GM21619 (cell line): ENCODE results near the gene APOM.

Experiments
- ATAC-seq: cut with Tn5 transposase; IDR thresholded peaks from one replicate; pipeline ENCODE4 v1.9.1; 2021; ENCODE audit not compliant: unreplicated experiment

APOM gene

DNA sequence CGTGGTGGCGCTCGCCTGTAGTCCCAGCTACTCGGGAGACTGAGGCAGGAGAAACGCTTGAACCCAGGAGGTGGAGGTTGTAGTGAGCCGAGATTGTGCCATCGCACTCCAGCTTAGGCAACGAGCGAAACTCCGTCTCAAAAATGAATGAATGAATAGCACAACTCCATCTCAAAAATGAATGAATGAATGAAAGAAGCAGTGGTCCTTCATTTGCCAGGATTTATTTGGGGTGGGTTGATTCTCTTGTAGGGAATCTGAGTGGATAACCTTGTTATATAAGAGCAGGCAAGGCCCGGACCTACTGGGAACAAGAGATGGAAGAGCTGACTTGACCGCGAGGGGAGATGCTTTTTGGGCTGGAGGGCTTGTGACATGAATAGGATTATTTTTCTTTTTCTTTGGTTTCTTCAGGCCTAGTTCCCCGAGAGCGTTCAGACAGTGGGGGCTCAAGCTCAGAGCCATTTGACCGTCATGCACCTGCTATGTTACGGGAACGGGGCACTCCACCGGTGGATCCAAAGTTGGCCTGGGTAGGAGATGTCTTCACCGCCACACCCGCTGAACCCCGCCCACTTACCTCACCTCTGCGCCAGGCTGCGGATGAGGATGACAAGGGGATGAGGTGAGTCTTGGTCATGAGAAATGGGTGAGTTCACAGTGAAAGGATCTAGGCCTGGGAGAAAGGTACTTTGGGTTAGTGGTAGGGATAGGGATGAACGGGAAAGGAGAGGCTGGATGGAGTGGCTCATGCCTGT, 25.3 kb upstream of the APOM start:
- ATAC-seq = no peak

DNA sequence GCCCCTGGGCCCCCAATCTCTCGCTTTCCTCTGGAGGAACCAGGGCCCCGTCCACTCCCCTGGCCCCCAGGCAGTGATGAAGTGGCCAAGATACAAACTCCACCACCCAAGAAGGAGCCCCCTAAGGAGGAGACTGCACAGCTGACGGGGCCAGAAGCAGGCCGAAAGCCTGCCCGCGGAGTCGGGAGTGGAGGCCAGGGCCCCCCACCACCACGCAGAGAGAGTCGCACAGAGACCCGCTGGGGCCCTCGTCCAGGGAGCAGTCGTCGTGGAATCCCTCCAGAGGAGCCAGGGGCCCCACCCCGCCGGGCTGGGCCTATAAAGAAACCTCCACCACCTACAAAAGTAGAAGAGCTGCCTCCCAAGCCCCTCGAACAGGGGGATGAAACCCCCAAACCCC, 24.5 kb upstream of the APOM start:
- ATAC-seq = no peak

DNA sequence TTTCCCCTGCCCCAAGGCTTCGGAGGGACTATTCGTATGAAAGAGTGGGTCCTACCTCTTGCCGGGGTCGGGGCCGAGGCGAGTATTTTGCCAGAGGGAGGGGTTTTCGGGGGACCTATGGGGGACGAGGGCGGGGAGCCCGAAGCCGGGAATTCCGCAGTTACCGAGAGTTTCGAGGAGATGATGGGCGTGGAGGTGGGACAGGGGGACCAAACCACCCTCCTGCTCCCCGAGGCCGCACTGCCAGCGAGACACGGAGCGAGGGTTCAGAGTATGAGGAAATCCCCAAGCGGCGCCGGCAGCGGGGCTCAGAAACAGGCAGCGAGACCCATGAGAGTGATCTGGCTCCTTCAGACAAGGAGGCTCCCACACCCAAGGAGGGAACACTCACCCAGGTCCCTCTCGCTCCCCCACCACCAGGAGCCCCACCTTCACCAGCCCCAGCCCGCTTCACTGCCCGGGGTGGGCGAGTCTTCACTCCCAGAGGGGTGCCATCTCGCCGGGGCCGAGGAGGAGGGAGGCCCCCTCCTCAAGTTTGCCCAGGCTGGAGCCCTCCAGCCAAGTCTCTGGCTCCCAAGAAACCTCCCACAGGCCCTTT, 23.9 kb upstream of the APOM start:
- no peak for ATAC-seq

DNA sequence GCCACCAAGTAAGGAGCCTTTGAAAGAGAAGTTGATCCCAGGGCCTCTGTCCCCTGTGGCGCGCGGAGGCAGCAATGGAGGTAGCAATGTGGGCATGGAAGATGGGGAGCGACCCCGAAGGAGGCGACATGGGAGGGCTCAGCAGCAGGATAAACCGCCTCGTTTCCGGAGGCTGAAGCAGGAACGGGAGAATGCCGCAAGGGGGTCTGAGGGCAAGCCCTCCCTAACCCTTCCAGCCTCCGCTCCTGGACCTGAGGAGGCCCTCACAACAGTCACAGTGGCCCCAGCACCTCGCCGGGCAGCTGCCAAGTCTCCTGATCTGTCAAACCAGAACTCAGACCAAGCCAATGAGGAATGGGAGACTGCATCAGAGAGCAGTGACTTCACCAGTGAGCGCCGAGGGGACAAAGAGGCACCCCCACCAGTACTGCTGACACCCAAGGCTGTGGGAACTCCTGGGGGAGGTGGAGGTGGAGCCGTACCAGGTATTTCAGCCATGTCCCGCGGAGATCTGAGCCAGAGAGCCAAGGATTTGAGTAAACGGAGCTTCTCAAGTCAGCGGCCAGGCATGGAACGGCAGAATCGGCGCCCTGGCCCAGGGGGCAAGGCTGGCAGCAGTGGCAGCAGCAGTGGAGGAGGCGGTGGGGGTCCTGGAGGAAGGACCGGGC, 23.3 kb upstream of the APOM start:
- no peak for ATAC-seq

DNA sequence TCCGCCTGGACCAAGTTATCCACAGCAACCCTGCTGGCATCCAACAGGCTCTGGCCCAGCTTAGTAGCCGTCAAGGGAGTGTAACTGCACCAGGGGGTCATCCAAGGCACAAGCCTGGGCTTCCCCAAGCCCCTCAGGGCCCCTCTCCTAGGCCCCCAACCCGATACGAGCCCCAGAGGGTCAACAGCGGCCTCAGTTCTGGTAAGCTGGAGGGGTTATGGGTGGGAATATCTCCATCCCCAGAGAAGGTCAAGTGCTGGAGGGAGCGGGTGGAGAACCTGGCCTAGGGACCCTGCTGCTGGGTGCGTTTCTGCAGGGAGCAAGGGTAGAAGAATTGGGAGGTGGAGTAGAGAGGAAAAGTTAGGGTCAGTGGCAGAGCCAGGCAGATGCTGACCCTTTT, 22.2 kb upstream of the APOM start:
- ATAC-seq = no peak

DNA sequence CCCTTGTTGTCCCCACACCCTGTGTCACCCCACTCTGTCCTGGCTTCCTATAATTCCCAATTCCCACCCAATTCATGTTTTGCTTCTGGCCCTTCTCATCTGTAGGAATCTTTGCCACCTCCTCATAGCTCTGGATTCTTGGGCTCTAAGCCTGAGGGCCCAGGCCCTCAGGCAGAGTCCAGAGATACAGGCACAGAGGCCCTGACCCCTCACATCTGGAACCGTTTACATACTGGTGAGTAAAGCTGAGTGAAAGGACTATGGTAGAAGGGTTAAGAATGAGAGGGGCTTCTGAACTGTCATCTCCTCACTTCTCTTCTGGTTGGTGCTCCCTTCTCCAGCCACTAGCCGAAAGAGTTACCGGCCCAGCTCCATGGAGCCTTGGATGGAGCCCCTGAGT, 21.6 kb upstream of the APOM start:
- no peak for ATAC-seq

DNA sequence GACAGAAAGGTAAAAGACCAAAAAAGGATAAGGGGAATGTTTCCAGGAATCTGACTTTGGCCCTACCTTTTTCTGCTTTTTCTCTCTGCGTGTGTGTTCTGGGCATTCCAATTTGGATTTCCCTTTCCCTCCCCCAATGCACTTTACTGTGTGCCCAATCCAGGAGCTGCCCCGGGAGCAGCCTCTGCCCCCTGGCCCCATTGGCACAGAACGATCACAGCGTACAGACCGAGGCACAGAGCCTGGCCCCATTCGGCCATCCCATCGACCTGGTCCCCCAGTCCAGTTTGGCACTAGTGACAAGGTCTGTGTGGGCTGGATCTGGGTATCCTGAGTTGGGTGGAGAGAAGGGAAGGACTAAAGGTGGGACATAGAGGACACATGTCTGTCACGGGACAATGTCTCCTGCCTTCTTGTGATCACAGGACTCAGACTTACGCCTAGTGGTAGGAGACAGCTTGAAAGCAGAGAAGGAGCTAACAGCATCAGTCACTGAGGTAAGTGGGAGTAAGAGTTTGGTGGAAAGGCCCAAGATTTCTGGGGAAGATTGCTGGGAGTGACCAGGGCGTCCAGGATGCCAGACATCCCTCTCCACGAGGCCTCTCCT, 20.6 kb upstream of the APOM start:
- no peak for ATAC-seq

DNA sequence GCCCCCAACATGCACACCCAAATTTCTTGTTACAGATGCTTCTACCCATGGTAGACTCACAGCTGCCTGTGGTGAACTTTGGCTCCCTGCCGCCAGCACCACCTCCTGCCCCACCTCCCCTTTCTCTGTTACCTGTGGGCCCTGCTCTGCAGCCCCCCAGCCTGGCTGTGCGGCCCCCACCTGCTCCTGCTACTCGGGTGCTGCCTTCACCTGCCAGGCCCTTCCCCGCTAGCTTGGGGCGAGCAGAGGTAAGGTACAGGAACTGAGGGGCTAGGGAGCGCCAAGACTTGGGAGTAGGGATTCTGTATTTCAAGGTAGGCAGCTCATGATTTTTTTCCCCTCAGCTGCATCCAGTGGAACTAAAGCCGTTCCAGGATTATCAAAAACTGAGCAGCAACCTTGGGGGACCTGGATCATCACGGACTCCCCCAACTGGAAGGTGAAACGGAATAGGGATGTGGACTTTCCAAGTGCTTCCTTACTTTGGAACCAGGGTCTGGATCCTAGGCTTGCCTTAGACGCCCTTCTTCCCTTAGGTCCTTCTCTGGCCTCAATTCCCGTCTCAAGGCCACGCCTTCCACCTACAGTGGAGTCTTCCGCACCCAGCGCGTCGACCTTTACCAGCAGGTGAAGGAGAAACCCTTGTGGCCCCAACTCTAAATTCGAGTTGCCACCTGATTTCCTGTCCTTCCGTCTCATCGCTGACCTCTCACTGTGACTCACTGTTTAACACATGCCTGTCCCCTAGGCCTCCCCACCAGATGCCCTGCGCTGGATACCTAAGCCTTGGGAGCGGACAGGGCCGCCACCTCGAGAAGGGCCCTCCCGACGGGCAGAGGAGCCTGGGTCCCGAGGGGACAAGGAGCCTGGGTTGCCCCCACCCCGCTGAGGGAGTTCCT, 18.7 kb upstream of the APOM start:
- no peak for ATAC-seq

DNA sequence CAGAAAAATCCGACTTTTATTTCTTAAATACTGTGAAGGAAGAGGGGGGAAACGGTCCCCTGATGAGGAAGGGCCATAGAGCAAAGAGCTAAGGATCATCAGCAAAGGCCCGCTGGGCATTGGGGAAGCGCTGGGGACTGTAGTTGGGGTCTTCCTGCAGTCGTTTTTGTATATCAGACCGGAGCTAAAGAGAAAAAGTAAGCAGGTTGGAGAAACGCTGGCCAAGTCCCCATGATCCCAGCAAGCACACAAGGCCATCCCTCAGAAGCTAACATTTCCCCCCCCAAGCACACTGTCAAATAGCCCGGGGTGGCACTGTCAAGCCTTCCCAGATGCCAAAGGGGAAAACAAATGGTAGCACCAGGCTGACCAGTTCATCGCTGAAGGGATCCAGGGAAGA, 16.7 kb upstream of the APOM start:
- no peak for ATAC-seq

DNA sequence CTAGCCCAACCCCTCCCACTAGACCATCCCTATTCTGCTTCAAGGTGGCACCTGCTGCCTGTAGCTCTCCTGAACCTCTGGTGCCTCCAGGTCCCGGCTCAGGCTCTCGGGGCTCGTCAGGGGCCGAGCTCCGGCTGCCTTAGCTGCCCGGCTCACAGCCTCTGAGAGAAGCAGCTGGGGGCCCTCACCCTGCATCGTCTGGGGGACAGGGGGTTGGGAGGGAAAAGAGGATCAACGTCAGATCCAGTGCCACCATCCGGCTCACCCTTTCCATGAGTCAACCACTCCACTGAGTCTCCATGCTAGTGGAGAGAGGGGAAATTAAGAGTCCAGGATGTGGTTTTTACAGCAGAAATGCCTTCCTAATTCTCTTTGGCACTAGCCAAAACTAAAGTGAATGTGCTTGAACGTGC, 16.2 kb upstream of the APOM start:
- no peak for ATAC-seq

DNA sequence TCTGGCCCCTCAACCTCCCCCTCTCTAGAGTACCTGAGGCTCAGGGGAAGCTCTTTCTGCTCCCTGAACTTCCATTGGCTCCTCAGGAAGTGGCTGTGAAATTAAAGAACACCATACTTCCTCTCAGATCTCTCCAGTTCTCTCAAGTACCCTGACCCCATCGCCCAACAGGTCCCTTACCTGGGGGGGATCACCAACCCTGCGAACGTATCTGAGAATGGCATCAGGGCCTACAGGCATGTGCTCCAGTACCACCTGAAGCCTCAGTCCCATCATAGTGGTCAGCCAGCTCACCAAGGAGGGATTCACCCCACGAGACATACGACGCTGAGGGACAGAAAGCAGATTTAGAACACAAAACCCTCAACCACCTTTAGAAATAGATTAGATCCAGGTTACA, 15.1 kb upstream of the APOM start:
- no peak for ATAC-seq

DNA sequence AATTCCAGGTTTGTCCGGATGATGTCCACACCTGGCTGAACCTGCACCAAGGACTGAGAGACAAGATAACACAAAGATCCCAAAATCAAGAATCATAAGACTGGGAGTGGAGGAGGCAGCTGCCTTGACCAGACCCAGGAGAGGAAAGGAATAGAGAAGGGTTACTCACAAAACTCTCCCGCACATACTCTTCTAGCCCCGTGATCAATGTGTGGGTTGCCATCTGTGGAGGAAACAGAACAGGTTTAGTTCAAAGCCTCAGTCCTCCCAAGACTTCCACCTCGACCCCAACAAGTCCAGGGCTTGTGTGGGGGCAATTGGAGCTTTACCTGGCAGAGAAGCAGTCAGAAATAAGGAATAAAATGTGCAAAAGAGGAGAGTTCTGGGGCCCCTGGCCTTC, 14.3 kb upstream of the APOM start:
- no peak for ATAC-seq

DNA sequence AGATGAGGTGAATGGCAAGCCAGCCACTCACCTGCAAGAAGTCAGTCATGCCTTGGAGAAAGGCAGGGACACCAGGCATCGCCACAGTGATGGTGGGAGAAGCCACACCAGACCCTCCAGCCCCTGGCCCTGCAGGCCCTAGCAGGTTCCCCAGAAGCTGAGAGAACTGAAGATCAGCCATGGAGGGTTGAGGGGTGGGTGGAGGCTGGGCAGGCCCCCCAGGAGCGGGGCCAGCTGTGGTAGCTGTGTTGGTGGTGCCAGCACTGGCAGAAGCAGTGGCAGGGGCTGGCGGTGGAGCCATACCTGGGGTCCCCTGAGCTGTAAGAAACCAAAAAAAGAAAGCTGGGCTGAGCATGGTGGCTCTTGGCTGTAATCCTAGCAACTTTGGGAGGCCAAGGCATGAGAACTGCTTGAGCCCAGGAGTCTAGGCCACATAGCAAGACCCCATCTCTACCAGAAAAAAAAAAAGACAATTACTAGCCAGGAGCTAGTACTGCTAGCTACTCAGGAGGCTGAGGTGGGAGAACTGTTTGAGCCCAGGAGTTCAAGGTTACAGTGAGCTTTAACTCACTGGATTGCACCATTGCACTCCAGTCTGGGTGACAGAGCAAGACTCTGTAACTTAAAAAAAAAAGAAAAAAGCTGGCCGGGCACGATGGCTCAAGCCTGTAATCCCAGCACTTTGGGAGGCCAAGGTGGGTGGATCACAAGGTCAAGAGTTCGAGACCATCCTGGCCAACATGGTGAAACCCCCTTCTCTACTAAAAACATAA, 12.7 kb upstream of the APOM start:
- ATAC-seq = no peak

DNA sequence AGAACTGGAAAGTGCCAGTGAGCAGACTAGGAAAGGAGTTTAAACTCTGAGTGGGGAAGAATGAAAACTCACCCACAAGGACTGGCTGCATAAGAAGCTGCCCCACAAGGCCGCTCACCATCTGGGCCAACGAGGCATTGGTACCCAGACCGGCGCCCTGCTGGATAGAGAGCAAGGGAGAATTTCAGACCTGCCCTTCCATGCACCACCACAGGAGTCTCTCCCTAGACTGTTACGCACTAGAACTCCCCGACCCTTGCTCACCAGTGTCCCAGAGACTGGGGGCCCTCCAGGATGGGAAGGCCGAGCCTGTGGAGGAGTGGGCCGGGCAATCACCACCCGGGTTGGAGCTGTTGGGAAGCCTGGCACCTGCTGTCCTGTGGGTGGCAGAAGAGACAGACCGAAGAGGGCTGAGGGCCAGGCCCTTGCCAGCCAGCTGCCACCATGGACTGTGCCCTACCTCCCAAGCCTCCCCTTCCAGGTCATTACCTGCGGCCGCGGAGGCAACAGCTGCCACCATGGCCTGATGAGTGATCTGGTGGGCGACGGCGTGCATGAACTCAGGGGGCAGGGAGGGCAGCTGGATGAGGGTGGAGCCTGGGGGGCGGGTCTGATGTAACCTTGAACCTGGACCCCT, 11.8 kb upstream of the APOM start:
- ATAC-seq = no peak

DNA sequence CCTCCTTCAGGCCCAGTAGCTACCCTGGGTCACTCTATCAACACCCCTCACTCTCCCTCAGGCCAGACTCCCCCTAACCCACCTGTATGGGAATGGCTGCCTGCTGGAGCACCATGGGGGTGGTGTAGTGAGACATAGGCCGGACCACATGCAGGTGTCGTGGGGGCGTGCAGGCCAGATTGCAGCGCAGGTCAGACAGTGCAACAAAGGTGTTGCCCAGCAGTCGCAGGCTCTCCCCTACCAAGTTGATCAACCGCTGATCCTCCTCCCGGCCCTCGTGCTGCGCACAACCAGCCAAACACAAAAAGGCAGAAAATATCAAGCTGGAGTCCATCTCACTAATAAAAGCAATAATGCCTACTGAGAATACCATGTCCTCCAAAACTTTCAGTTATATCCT, 10.4 kb upstream of the APOM start:
- no peak for ATAC-seq

DNA sequence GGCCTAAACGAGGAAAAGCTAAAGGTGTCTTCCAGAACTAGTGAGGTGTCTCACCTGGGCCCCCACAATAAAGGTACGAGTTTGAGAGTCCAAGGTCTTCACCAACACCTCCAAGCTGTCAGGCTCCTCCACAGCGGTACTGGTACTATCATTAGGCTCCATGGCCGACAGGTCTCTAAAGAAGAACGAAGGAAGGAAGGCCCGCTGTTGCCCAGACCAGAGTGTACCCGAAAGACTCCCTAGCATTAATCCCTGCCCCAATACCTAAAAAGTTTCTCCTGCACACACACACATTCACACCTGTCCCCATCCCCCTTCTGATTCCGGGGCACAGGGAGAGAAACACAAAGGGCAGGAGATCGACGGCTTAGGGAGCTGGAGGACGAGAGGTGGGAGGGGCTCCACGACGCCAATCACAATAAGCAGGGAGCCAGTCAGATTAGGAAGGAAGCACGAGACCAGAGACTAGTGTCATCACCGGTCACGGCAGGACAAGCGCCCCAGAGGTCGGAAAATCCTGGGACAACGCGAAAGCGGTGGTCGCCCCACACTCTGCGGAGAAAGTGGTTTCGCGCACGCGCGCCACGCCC, 4.0 kb upstream of the APOM start:
- peak; percentile 14 for ATAC-seq

DNA sequence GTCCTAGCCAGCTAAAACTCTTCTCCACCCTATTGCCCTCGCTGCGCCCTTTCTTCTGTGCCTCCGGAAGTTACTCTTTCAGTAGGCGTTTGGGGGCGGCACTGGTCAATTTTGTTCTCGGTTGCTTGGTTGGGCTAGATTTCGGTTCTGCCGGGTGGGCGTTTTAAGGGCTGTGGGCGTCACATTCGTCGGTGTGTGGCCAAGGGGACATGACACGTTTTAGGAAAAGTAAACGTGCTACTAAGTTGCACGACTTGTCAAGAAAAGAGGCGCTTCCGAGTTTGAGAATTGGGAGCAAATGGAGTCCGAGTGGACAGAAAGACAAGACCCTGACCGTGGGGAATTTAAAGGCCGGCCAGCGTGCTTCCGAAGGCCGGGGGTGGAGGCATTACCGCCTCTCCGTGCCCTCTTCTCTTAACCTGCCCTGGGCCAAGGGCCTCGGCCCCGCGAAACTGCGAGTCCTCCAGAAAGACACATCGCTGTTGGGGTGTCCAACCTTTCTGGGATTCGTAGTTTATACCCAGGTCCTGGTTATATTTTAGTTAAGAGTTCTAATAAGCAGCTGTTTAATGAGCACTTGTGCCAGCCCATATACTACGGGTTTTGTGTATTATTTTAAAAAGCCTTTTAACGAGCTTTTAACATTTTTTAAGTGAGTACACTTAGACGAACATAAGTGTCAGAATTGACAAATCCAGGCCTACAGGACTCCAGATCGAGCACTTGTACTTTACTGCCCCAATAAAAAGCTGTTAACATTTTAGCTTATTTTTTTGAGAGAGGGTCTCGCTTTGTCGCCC, 2.6 kb upstream of the APOM start:
- peak; percentile 59 for ATAC-seq

DNA sequence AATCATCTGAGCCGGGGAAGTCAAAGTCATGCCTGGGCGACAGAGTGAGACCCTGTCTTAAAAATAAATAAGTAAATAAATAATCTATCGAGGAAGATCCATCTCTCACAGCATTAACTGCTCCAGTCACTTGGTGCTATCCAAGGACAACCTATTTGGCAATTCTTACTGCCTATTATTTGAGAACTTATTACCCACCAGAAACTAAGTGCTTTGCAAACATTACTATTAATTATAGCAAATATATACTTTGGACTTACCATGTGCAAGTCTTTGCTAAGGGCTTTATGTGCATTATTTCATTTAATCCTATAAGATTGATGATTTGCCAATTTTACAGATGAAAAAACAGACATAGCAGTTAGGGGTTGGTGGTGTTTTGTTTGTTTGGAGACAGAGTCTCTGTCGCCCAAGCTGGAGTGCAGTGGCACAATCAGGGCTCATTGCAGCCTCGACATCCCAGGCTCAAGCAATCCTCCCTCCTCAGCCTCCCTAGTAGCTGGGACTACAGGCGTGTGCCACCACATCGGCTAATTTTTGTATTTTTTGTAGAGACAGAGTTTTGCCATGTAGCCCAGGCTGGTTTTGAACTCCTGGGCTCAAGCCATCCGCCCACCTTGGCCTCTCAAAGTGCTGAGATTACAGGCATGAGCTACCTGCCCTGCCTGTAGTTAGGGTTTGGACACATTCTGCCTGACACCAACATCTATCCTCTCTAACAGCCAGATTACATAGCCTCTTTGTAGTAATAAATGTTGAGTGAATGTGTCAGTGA, 933 bp upstream of the APOM start:
- no peak for ATAC-seq
